HepG2 (cell line): ENCODE data around the gene SPTB.
A peak's percentile ranks its signal among the peaks of the same experiment; 100 is the strongest.

Experiments used
- CTCF ChIP-seq: sonication (generic); formaldehyde crosslinking; IDR thresholded peaks from 2 replicates; pipeline ENCODE4 v1.5.0; 2020; ENCODE audit warnings: mild to moderate bottlenecking, missing genetic modification reagents, moderate library complexity
- DPF2 ChIP-seq: sonication (generic); formaldehyde crosslinking; IDR thresholded peaks from 2 replicates; pipeline ENCODE4 v1.4.0; 2020; ENCODE audit warnings: mild to moderate bottlenecking, low read depth, missing genetic modification reagents, borderline replicate concordance
- NR2C2 ChIP-seq: sonication (generic); formaldehyde crosslinking; IDR thresholded peaks from 2 replicates; pipeline ENCODE4 v1.4.0; 2020; ENCODE audit warnings: missing genetic modification reagents, mild to moderate bottlenecking, moderate library complexity, borderline replicate concordance
- UBTF ChIP-seq: sonication (generic); formaldehyde crosslinking; IDR thresholded peaks from 2 replicates; pipeline ENCODE4 v1.4.0; 2020; ENCODE audit warnings: mild to moderate bottlenecking, missing genetic modification reagents
- ZNF24 ChIP-seq: fragments of 450-650 bp; IDR thresholded peaks from 2 replicates; pipeline ENCODE4 v1.6.1; 2017; ENCODE audit warnings: antibody characterized with exemption, mild to moderate bottlenecking
- ZNF792 ChIP-seq: IDR thresholded peaks from 2 replicates; pipeline ENCODE4 v1.6.1; 2016
- ZSCAN20 ChIP-seq: sonication (generic); formaldehyde crosslinking; IDR thresholded peaks from 2 replicates; pipeline ENCODE4 v1.4.0; 2020; ENCODE audit warnings: missing genetic modification reagents, mild to moderate bottlenecking, borderline replicate concordance
- TF ChIP-seq, protein P1 (sequence below): sonication (generic); formaldehyde crosslinking; IDR thresholded peaks from 2 replicates; pipeline ENCODE4 v1.5.1; 2020; ENCODE audit warnings: mild to moderate bottlenecking, missing genetic modification reagents

GRCh38 chr14:64760146-64760755 is 119.5 kb downstream of the SPTB start:
- peak; percentile 70 for TF ChIP-seq CTCF (CRISPR knock-in tag)
- no peak for TF ChIP-seq NR2C2 (CRISPR knock-in tag)
- no peak for TF ChIP-seq DPF2
- TF ChIP-seq, protein P1, sequence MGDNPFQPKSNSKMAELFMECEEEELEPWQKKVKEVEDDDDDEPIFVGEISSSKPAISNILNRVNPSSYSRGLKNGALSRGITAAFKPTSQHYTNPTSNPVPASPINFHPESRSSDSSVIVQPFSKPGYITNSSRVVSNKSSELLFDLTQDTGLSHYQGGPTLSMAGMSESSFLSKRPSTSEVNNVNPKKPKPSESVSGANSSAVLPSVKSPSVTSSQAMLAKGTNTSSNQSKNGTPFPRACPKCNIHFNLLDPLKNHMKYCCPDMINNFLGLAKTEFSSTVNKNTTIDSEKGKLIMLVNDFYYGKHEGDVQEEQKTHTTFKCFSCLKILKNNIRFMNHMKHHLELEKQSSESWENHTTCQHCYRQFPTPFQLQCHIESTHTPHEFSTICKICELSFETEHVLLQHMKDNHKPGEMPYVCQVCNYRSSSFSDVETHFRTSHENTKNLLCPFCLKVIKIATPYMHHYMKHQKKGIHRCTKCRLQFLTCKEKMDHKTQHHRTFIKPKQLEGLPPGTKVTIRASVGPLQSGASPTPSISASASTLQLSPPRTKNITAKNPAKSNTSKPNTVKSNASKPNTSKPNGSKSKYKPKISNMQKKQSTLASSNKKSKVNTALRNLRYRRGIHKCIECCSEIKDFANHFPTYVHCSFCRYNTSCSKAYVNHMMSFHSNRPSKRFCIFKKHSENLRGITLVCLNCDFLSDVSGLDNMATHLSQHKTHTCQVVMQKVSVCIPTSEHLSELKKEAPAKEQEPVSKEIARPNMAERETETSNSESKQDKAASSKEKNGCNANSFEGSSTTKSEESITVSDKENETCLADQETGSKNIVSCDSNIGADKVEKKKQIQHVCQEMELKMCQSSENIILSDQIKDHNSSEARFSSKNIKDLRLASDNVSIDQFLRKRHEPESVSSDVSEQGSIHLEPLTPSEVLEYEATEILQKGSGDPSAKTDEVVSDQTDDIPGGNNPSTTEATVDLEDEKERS (CRISPR knock-in tag), result no peak
- TF ChIP-seq UBTF (CRISPR knock-in tag), result no peak
- TF ChIP-seq ZSCAN20 (CRISPR knock-in tag), result no peak
- TF ChIP-seq ZNF24, result no peak
- no peak for TF ChIP-seq ZNF792 (CRISPR knock-in tag)
